ENCODE measurements around the gene TMEM200B. TPM values are rescaled to one million over a fixed set of nuclear protein-coding genes. Genes with fewer than 3 reads are reported as not detected.
A peak's percentile ranks its signal among the peaks of the same experiment; 100 is the strongest.
"Not testable (repeated sequence)": the region's sequence is repeated elsewhere in the genome, so short reads cannot be mapped to it uniquely, and the experiment has no call there.

TMEM200B gene
- total RNA-seq, 2 experiments from 2014 or later: 0.90 to 0.99 TPM

- Mint-ChIP-seq H3K4me1 (peaks cover 2% of the 10 kb centered on the region), H3K9me3 (peaks cover 3% of the 10 kb centered on the region), H3K4me3 (peak overlapping the region; percentile 40), H3K27me3 (no peaks in the 10 kb centered on the region), H3K27ac (no peak overlapping the region), H3K36me3 (peaks cover 74% of the 10 kb centered on the region)
- DNase-seq: no peak
These were observed 25.2 kb upstream of the TMEM200B start for GRCh38 chr1:29148656-29149491.

DNA sequence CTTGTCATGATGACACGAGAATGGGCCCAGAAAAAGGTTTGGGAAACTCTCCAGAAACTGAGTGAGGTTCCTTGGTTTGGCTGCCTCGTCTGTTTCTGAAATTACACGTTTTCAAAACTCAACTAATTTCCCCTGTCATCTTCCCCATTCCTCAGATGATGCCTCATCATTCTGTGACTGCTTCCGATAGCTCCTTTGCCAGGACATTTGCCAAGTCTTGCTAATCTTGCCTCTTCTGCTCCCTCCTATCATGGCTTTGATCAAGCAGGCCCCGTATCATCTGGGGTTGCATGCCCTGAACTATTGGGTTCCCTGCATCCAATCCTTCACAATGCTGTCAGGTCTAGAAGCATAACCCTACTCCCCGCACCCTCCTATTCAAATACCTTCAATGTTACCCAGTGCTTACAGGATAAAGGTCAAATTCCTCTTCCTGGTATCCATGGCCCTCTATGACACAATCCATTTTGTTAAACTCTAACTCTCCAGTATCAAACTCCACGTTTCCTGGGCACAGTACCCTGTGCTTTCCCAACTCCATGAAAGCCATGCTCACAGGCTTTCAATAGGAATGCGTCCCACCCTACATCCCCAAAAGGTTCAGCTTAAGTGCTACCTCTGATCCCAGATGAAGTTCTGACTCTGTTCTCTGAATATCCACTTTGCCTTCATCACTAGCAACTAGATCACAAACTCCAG is 22.2 kb upstream of the TMEM200B start:
- Mint-ChIP-seq H3K27ac (peak overlapping the region; percentile 31), H3K4me1 (peaks cover 2% of the 10 kb centered on the region), H3K36me3 (peaks cover 65% of the 10 kb centered on the region), H3K9me3 (peaks cover 3% of the 10 kb centered on the region), H3K4me3 (no peak overlapping the region), H3K27me3 (no peaks in the 10 kb centered on the region)
- DNase-seq: no peak

DNA sequence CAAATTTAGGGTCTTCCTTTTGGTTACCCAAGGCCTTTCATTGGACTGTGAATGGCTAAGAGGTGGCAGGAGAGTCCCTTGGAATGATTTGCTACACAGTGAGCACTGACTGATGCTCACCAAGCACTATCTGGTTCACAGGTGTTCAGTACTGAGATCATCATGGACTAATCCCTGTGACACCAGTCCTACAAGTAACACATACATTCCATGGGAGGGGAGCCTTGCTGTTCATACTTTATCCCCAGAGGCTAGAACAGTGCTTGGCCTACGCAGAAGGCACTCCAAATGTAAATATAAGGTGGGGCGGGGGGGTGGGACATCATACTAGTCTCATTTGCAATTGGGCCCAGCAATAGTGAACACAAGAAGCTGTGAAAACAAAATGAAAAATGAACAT is 20.5 kb upstream of the TMEM200B start:
- DNase-seq: no peak
- H3K36me3 Mint-ChIP-seq: peaks cover 50% of the 10 kb centered on the region
- no peaks in the 10 kb centered on the region for H3K27me3 Mint-ChIP-seq
- no peak overlapping the region for H3K4me3 Mint-ChIP-seq
- peaks cover 2% of the 10 kb centered on the region for H3K4me1 Mint-ChIP-seq
- peaks cover 3% of the 10 kb centered on the region for H3K9me3 Mint-ChIP-seq
- H3K27ac Mint-ChIP-seq: no peak overlapping the region

- no peaks in the 10 kb centered on the region for H3K4me1 Mint-ChIP-seq
- H3K4me3 Mint-ChIP-seq: no peak overlapping the region
- no peak for DNase-seq
- H3K27ac Mint-ChIP-seq: no peak overlapping the region
- no peaks in the 10 kb centered on the region for H3K27me3 Mint-ChIP-seq
- peaks cover 36% of the 10 kb centered on the region for H3K36me3 Mint-ChIP-seq
- H3K9me3 Mint-ChIP-seq: peaks cover 3% of the 10 kb centered on the region
These were observed 19.0 kb upstream of the TMEM200B start for GRCh38 chr1:29142714-29143113.

- peaks cover 24% of the 10 kb centered on the region for H3K27me3 Mint-ChIP-seq
- H3K4me3 Mint-ChIP-seq: no peak overlapping the region
- H3K27ac Mint-ChIP-seq: peak overlapping the region; percentile 9
- DNase-seq: no peak
- H3K4me1 Mint-ChIP-seq: no peaks in the 10 kb centered on the region
- no peaks in the 10 kb centered on the region for H3K9me3 Mint-ChIP-seq
- H3K36me3 Mint-ChIP-seq: no peaks in the 10 kb centered on the region
These were observed 12.8 kb upstream of the TMEM200B start for GRCh38 chr1:29136391-29136915.

DNA sequence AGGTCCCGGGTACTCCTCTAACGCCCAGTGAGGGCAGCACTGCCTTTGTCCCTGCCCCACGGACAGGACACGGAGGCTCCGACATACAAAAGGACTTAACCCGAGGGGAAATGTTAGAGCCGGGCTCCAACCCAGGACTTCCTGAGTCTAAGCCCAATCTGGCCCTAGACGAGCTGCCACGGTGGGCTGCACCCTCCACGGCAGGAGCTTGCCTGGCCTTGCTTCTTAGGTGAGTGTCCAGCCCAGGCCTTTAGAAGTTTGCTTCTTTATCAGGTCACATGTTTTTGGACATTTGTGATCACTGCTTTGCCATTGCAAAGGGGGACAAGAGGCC is 11.0 kb upstream of the TMEM200B start:
- Mint-ChIP-seq H3K27ac (no peak overlapping the region), H3K36me3 (no peaks in the 10 kb centered on the region), H3K9me3 (no peaks in the 10 kb centered on the region), H3K4me1 (no peaks in the 10 kb centered on the region), H3K4me3 (no peak overlapping the region), H3K27me3 (peaks cover 24% of the 10 kb centered on the region)
- DNase-seq: no peak

- Mint-ChIP-seq H3K27me3 (peaks cover 24% of the 10 kb centered on the region), H3K36me3 (no peaks in the 10 kb centered on the region), H3K27ac (no peak overlapping the region), H3K4me1 (no peaks in the 10 kb centered on the region), H3K9me3 (no peaks in the 10 kb centered on the region), H3K4me3 (no peak overlapping the region)
- no peak for DNase-seq
These were observed 10.4 kb upstream of the TMEM200B start for GRCh38 chr1:29133861-29134694.

GRCh38 chr1:29131056-29131455 is 7.4 kb upstream of the TMEM200B start:
- not testable (repeated sequence) for H3K27ac Mint-ChIP-seq, DNase-seq, H3K4me3 Mint-ChIP-seq, H3K9me3 Mint-ChIP-seq, H3K36me3 Mint-ChIP-seq, H3K4me1 Mint-ChIP-seq
- peaks cover 27% of the 10 kb centered on the region for H3K27me3 Mint-ChIP-seq

DNA sequence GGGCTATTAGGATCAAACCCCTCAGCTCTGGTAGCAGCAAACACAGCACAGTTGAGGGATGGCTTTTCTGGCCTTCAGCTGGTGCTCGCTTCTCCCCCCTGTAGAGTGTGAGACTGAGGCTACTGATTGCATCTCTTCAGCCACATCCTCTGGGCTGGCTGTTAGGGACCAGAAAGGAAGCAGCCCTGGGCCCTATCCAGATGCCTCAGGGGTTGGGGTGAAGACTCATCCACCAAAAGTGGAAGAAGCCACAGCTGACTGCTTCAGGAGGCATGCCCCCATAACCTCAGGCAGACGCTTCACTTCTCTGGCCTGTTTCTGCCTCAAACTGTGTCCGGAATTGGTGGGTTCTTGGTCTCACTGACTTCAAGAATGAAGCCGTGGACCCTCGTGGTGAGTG is 6.2 kb upstream of the TMEM200B start:
- peaks cover 4% of the 10 kb centered on the region for H3K4me1 Mint-ChIP-seq
- no peak overlapping the region for H3K27ac Mint-ChIP-seq
- peaks cover 28% of the 10 kb centered on the region for H3K27me3 Mint-ChIP-seq
- H3K36me3 Mint-ChIP-seq: no peaks in the 10 kb centered on the region
- no peaks in the 10 kb centered on the region for H3K9me3 Mint-ChIP-seq
- no peak for DNase-seq
- H3K4me3 Mint-ChIP-seq: no peak overlapping the region

DNA sequence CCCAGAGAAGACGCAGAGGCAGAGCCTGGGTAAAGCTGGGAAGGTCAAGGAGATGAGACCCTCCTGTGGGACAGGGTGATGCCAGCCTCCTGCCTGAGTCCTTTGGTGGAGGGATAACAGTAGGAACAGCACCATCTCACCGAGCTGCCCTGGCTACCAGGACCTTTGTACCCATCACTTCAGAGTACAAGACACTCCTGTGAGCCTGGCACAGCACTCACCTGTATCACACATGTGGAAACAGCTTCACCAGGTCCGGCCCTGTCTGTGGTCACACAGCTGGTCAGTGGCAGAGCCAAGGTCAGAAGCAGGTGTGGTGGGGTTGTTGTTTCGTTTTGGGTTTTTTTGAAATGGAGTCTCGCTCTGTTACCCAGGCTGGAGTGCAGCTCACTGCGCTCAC is 5.0 kb upstream of the TMEM200B start:
- Mint-ChIP-seq H3K4me1 (peaks cover 4% of the 10 kb centered on the region), H3K27me3 (peaks cover 28% of the 10 kb centered on the region)
- DNase-seq: no peak

DNA sequence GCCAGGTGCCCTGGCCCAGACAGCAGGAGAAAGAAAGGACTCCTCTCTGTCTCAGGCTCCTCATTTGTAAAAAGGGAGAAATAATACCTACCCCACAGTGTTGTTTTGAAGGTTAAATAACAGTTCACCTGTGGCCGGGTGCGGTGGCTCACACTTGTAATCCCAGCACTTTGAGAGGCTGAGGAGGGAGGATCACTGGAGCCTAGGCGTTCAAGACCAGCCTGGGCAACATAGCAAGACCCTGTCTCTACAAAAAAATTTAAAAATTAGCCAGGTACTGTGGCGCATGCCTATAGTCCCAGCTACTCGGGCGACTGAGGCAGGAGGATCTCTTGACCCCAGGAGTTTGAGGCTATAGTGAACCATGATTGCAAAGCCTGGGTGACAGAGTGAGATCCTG is 2.5 kb upstream of the TMEM200B start:
- Mint-ChIP-seq H3K4me1 (peaks cover 4% of the 10 kb centered on the region), H3K9me3 (no peaks in the 10 kb centered on the region), H3K36me3 (no peaks in the 10 kb centered on the region), H3K27ac (no peak overlapping the region), H3K27me3 (peaks cover 29% of the 10 kb centered on the region), H3K4me3 (peak overlapping the region; percentile 70)
- no peak for DNase-seq

More for the DNA sequence above, 5.0 kb upstream of the TMEM200B start:
- Mint-ChIP-seq H3K9me3 (no peaks in the 10 kb centered on the region), H3K27ac (no peak overlapping the region), H3K36me3 (no peaks in the 10 kb centered on the region), H3K4me3 (no peak overlapping the region)

DNA sequence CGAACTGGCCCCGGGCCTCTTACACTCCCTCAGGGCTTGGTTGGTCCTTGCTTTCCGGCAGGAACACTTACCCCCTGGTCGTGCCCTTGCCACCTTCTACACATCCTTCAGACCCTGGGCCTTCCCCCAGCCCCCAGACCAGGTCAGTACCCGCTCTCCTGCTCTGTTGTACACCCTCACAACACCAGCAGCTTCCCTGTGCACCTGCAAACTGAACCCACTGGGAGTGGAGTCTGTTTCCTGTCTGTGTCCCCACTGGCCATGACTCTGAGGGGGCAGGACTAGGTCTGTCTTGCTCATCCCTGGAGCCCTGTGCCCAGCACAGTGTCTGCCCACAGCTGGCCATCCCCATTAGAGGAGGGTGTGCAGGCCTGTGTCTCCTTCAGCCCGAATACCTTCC is 2.1 kb upstream of the TMEM200B start:
- Mint-ChIP-seq H3K27me3 (peaks cover 29% of the 10 kb centered on the region), H3K27ac (peak overlapping the region; percentile 42), H3K4me1 (peaks cover 4% of the 10 kb centered on the region)

GRCh38 chr1:29125237-29125641 is 1.5 kb upstream of the TMEM200B start:
- H3K27ac Mint-ChIP-seq: peak overlapping the region; percentile 42
- no peak for DNase-seq
- peaks cover 29% of the 10 kb centered on the region for H3K27me3 Mint-ChIP-seq
- peak overlapping the region; percentile 70 for H3K4me3 Mint-ChIP-seq
- H3K9me3 Mint-ChIP-seq: no peaks in the 10 kb centered on the region
- H3K36me3 Mint-ChIP-seq: no peaks in the 10 kb centered on the region
- peaks cover 4% of the 10 kb centered on the region for H3K4me1 Mint-ChIP-seq

More for the DNA sequence above, 2.1 kb upstream of the TMEM200B start:
- DNase-seq: no peak
- no peaks in the 10 kb centered on the region for H3K9me3 Mint-ChIP-seq
- H3K36me3 Mint-ChIP-seq: no peaks in the 10 kb centered on the region
- peak overlapping the region; percentile 70 for H3K4me3 Mint-ChIP-seq

DNA sequence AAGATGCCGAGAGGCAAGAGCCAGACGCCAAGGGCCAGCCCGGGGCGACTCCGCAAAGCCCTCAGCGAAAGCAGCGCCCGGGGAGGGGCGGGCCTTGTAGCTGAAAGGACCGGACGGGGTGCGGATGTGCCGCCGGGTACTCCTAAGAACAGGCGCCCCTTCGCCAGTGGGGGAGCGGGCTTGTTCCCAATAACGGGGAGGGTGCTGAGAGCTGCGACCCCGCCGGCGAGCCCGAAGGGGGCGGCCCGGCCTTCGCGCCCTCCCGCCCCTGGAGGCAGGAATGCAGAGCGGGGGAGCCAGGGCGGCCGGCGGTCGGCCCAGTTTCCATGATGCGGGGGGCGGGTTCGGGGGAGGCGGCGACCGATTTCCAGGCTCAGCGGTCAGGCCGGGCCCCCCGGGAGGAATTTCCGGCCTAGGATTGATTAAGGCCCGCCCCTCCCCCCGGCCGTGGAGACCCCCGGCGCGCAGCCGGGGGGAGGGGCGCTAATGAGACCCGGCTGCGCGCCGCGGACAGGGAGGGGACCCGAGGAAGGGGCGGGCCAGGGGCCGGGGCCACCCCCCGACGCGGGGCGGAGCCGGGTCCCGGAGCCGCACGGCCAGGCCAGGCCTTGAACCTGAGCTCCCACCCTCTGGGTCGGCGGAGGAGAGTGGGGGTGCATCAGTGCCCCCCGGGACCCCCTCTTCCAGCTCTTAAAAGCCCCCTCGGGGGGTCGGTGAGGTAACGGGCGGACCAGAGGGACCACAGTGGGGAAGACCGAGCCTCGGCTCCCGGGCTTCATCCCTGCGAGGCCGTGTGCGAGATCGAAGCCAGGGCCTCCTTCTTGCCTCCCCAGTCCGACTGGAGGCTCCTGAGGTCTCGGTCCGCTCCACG is 898 bp upstream of the TMEM200B start:
- Mint-ChIP-seq H3K27me3 (peaks cover 29% of the 10 kb centered on the region), H3K36me3 (peaks cover 2% of the 10 kb centered on the region), H3K4me1 (peaks cover 4% of the 10 kb centered on the region), H3K9me3 (no peaks in the 10 kb centered on the region), H3K4me3 (peak overlapping the region; percentile 77), H3K27ac (no peak overlapping the region)
- DNase-seq: peak; percentile 80
